Liver (tissue), 3 donors: ENCODE data around the gene CHID1.
A peak's percentile ranks its signal among the peaks of the same experiment; 100 is the strongest.

Experiments
- CTCF ChIP-seq: fragments of 150-350 bp; IDR thresholded peaks from 2 replicates; pipeline ENCODE4 v1.5.1; 2017; ENCODE audit warnings: improper control_type of control experiment, low read depth, low read length; ENCODE audit not compliant: missing input control
- EGR1 ChIP-seq, 2 donors: IDR thresholded peaks; 2 replicates each; pipeline ENCODE4 v1.6.1; 2016 to 2018; ENCODE audit warnings: antibody characterized with exemption in 2 of 2, low read depth in 2 of 2
- FOXA1 ChIP-seq: IDR thresholded peaks from 2 replicates; pipeline ENCODE4 v1.6.1; 2016; ENCODE audit warnings: antibody characterized with exemption
- FOXA2 ChIP-seq: IDR thresholded peaks from 2 replicates; pipeline ENCODE4 v1.6.1; 2016; ENCODE audit warnings: antibody characterized with exemption
- GABPA ChIP-seq, 2 donors: IDR thresholded peaks in 1 of 2; conservative IDR thresholded peaks in 1 of 2; 2 replicates each; pipeline ENCODE4 v1.6.1; 2016; ENCODE audit warnings: antibody characterized with exemption in 2 of 2, mild to moderate bottlenecking in 1 of 2, moderate library complexity in 1 of 2
- MAX ChIP-seq: IDR thresholded peaks from 2 replicates; pipeline ENCODE4 v1.6.1; 2016; ENCODE audit warnings: antibody characterized with exemption
- NR2F2 ChIP-seq: IDR thresholded peaks from 2 replicates; pipeline ENCODE4 v1.6.1; 2016; ENCODE audit warnings: antibody characterized with exemption
- RAD21 ChIP-seq, 2 donors: IDR thresholded peaks; 2 replicates each; pipeline ENCODE4 v1.6.1; 2016; ENCODE audit warnings: antibody characterized with exemption in 2 of 2, mild to moderate bottlenecking in 2 of 2
- REST ChIP-seq: IDR thresholded peaks from 2 replicates; pipeline ENCODE4 v1.6.1; 2016; ENCODE audit warnings: antibody characterized with exemption, mild to moderate bottlenecking
- SP1 ChIP-seq: IDR thresholded peaks from 2 replicates; pipeline ENCODE4 v1.6.1; 2018; ENCODE audit warnings: antibody characterized with exemption, mild to moderate bottlenecking
- TAF1 ChIP-seq: conservative IDR thresholded peaks from 2 replicates; pipeline ENCODE4 v1.6.1; 2016; ENCODE audit warnings: antibody characterized with exemption, mild to moderate bottlenecking
- YY1 ChIP-seq: IDR thresholded peaks from 2 replicates; pipeline ENCODE4 v1.6.1; 2016; ENCODE audit warnings: antibody characterized with exemption, mild to moderate bottlenecking
- ZBTB33 ChIP-seq: IDR thresholded peaks from 2 replicates; pipeline ENCODE4 v1.6.1; 2016; ENCODE audit warnings: antibody characterized with exemption
- donor health status: healthy.
- donor health status: healthy.

GRCh38 chr11:844693-845644 lies 65.6 kb downstream of the CHID1 start:
- TF ChIP-seq CTCF = no peak
- no peak for TF ChIP-seq RAD21 (IDR thresholded peaks at IDR 0.05)
- no peak for TF ChIP-seq REST
- peak; percentile 7 for TF ChIP-seq SP1
- TF ChIP-seq TAF1 = no peak
- no peak for TF ChIP-seq YY1
- TF ChIP-seq GABPA (IDR thresholded peaks at IDR 0.05 in 1 of 2, conservative IDR thresholded peaks at IDR 0.05 in 1 of 2) = no peak
- TF ChIP-seq MAX = no peak
- no peak for TF ChIP-seq FOXA1
- no peak for TF ChIP-seq EGR1 (IDR thresholded peaks at IDR 0.05; ENCODE audit: low read depth in 2 of 2)
- TF ChIP-seq NR2F2 = peak; percentile 51
- TF ChIP-seq FOXA2 = no peak
- no peak for TF ChIP-seq ZBTB33
